ENCODE results near the gene EPAS1.

Gene EPAS1

DNA sequence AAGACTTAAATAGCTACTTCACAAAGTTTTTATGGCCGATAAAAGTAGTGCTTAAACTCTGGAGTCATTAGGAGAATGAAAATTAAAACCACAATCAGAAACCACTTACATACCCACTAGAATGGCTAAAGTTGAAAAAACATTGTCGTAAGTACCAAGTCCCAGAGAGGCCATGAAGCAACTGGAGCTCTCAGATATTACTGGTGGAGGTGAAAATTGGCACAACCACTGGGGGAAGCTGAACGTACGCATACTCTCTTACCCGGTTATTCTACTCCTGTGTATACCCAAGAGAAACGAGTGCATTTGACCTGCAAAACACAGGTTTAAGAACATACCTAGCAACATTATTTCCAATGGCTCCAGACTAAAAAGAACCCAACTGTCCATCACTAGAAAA lies 105.7 kb downstream of the EPAS1 start:
- DNase-seq (ENCODE audit: low read depth in 1 of 2, low spot score in 1 of 2): no peak

DNA sequence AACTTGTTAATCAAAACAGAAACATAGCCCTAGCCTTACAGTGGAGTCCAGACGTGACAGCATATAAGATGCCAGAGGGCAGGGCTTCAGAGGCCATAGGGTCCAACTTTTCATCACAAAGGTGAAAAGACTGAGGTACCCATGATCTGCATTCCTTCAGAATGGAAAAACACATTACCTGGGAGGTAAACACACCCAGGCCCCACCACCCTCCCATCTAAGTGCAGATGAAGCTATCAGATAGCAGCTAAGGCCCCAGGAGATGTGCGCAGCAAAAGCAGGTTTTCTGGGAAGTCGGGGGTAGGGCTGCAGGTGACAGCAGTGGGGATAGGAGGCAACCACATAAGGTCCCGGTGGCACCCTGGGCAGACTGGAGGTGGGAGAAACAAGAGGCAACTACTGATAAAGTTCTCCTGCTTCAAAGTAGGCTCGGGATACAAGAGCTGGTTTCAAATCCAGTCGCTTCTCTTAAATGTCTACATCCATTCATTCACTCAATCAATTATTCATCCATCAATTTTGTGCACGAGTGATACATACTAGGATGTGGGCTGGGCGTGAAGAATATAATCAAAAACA lies 107.1 kb downstream of the EPAS1 start:
- Histone ChIP-seq H3K4me3 (replicated peaks; ENCODE audit: insufficient read depth, low read length) (no peak overlapping the region), H3K27me3 (ENCODE audit: insufficient read depth, poor library complexity, severe bottlenecking) (no peaks in the 10 kb centered on the region), H3K27ac (replicated peaks) (no peak overlapping the region)
- no peak for DNase-seq (ENCODE audit: low read depth in 1 of 2, low spot score in 1 of 2)
- TF ChIP-seq REST (IDR thresholded peaks at IDR 0.05; ENCODE audit: insufficient replicate concordance, low read depth) (no peak), SPI1 (IDR thresholded peaks at IDR 0.05; ENCODE audit: borderline replicate concordance, low read depth) (no peak)

More for the DNA sequence above, 105.7 kb downstream of the EPAS1 start:
- no peak overlapping the region for H3K27ac ChIP-seq (replicated peaks)
- TF ChIP-seq GABPA (IDR thresholded peaks at IDR 0.05; ENCODE audit: low read depth) (no peak), CTCF (IDR thresholded peaks at IDR 0.05; ENCODE audit: insufficient read depth, low read length) (no peak), POLR2AphosphoS5 (IDR thresholded peaks at IDR 0.05; ENCODE audit: low read depth) (no peak), REST (IDR thresholded peaks at IDR 0.05; ENCODE audit: insufficient replicate concordance, low read depth) (no peak)
- H3K4me3 ChIP-seq (replicated peaks; ENCODE audit: insufficient read depth, low read length): no peak overlapping the region
- H3K27me3 ChIP-seq (ENCODE audit: insufficient read depth, poor library complexity, severe bottlenecking): no peaks in the 10 kb centered on the region

DNA sequence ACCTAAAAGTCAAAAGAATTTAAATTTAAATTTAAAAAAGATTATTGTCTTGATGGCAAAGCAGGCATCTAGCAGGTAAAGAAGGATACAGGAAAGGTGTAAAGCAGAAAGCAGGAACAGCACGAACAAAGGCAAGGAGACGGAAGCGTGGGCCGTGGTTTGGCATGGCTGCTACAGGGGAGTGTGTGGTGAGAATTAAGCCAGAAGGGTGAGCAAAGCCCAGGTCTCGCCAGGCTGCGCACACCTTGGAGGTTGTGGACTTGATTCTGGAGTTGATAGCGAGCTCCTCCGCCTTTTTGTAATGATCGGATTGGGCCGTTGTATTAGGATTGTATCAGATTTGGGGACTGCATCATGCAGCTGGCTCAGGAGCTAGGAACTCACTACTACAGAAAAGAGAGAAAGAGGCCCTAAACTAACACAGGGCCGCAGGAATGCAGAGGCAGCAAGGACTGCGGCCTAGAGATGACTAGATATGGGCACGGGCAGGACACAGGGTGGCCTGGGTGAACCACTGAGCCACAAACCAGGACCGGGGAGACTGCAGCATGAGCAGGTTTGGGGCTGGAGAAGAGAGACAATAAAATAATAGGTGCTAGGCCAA lies 110.7 kb downstream of the EPAS1 start:
- no peak for DNase-seq (ENCODE audit: low read depth in 1 of 2, low spot score in 1 of 2)
- Histone ChIP-seq H3K27ac (replicated peaks) (no peak overlapping the region), H3K27me3 (ENCODE audit: insufficient read depth, poor library complexity, severe bottlenecking) (no peaks in the 10 kb centered on the region), H3K4me3 (replicated peaks; ENCODE audit: insufficient read depth, low read length) (no peak overlapping the region)
- TF ChIP-seq CTCF (IDR thresholded peaks at IDR 0.05; ENCODE audit: insufficient read depth, low read length) (no peak), REST (IDR thresholded peaks at IDR 0.05; ENCODE audit: insufficient replicate concordance, low read depth) (no peak), GABPA (IDR thresholded peaks at IDR 0.05; ENCODE audit: low read depth) (no peak), POLR2AphosphoS5 (IDR thresholded peaks at IDR 0.05; ENCODE audit: low read depth) (no peak), SPI1 (IDR thresholded peaks at IDR 0.05; ENCODE audit: borderline replicate concordance, low read depth) (no peak)

All from HL-60 (cell line).